HepG2 (cell line): Measurements from ENCODE around the gene DENND4A. TPM values are rescaled to one million over a fixed set of nuclear protein-coding genes. Genes with fewer than 3 reads are reported as not detected.

Source experiments
- CHD2 ChIP-seq: IDR thresholded peaks from 2 replicates; pipeline ENCODE4 v1.6.1; 2011; ENCODE audit warnings: low read depth, low read length, improper control_type of control experiment
- CSRNP2 ChIP-seq: sonication (generic); formaldehyde crosslinking; conservative IDR thresholded peaks from 2 replicates; pipeline ENCODE4 v1.8.0; 2022; ENCODE audit warnings: low read depth, missing genetic modification reagents
- PHF20 ChIP-seq: sonication (generic); formaldehyde crosslinking; IDR thresholded peaks from 2 replicates; pipeline ENCODE4 v1.5.0; 2020; ENCODE audit warnings: mild to moderate bottlenecking, missing genetic modification reagents
- REL ChIP-seq: sonication (generic); formaldehyde crosslinking; conservative IDR thresholded peaks from 2 replicates; pipeline ENCODE4 v1.8.0; 2022; ENCODE audit warnings: mild to moderate bottlenecking, missing genetic modification reagents, moderate library complexity
- RXRA ChIP-seq: sonication (generic); formaldehyde crosslinking; IDR thresholded peaks from 2 replicates; pipeline ENCODE4 v1.5.1; 2020; ENCODE audit warnings: missing genetic modification reagents
- TAF15 ChIP-seq: fragments of 200-400 bp; formaldehyde crosslinking; IDR thresholded peaks from one replicate; pipeline ENCODE4 v1.6.1; 2018; ENCODE audit warnings: mild to moderate bottlenecking, low read depth, low read length; ENCODE audit not compliant: poor library complexity, severe bottlenecking
- TERF1 ChIP-seq: sonication (generic); formaldehyde crosslinking; IDR thresholded peaks from 2 replicates; pipeline ENCODE4 v1.8.0; 2022; ENCODE audit warnings: mild to moderate bottlenecking, missing genetic modification reagents, moderate library complexity
- U2AF1 ChIP-seq: fragments of 200-400 bp; formaldehyde crosslinking; optimal IDR thresholded peaks from 2 replicates; pipeline ENCODE3; 2017; ENCODE audit warnings: mild to moderate bottlenecking, low read depth, low read length
- ZBTB34 ChIP-seq: sonication (generic); formaldehyde crosslinking; IDR thresholded peaks from 2 replicates; pipeline ENCODE4 v1.8.0; 2022; ENCODE audit warnings: mild to moderate bottlenecking, missing genetic modification reagents
- ZNF230 ChIP-seq: sonication (generic); formaldehyde crosslinking; IDR thresholded peaks from 2 replicates; pipeline ENCODE4 v1.4.0; 2020; ENCODE audit warnings: mild to moderate bottlenecking, missing genetic modification reagents
- ZNF34 ChIP-seq: sonication (generic); formaldehyde crosslinking; IDR thresholded peaks from 2 replicates; pipeline ENCODE4 v1.4.0; 2020; ENCODE audit warnings: mild to moderate bottlenecking, missing genetic modification reagents, borderline replicate concordance
- ZNF354B ChIP-seq: sonication (generic); formaldehyde crosslinking; IDR thresholded peaks from 2 replicates; pipeline ENCODE4 v1.8.0; 2022; ENCODE audit warnings: mild to moderate bottlenecking, missing genetic modification reagents
- ZNF512 ChIP-seq: sonication (generic); formaldehyde crosslinking; IDR thresholded peaks from 2 replicates; pipeline ENCODE4 v1.4.0; 2020; ENCODE audit warnings: mild to moderate bottlenecking, missing genetic modification reagents
- ZNF577 ChIP-seq: sonication (generic); formaldehyde crosslinking; IDR thresholded peaks from 2 replicates; pipeline ENCODE4 v1.4.0; 2020; ENCODE audit warnings: mild to moderate bottlenecking, low read depth, missing genetic modification reagents, borderline replicate concordance
- ZNF609 ChIP-seq: sonication (generic); formaldehyde crosslinking; IDR thresholded peaks from 2 replicates; pipeline ENCODE4 v1.4.0; 2020; ENCODE audit warnings: mild to moderate bottlenecking, missing genetic modification reagents, borderline replicate concordance
- ZSCAN31 ChIP-seq: sonication (generic); formaldehyde crosslinking; IDR thresholded peaks from 2 replicates; pipeline ENCODE4 v1.5.0; 2020; ENCODE audit warnings: low read depth, mild to moderate bottlenecking, missing genetic modification reagents
- polyA plus RNA-seq, 8 experiments: library from polyadenylated mRNA; depleted of rRNA in 3 of 8; stranded (reverse) in 7 of 8; unstranded in 1 of 8; fragments of >200 nt; fragmentation: Illumina TruSeq in 4 of 8; extraction: Trizol in 4 of 8; gene quantifications; 2 replicates each; pipeline versions ENCODE4 v1.2.1 to v1.2.3, GENCODE V29; 2011 to 2016; ENCODE audit warnings: low read depth in 4 of 8, missing spikeins in 1 of 8, mixed read lengths in 1 of 8; ENCODE audit not compliant: insufficient read depth in 1 of 8
- total RNA-seq, 5 experiments: library from RNA; depleted of rRNA; stranded (reverse); fragments of >200 nt; fragmentation: Illumina TruSeq; extraction: Trizol; gene quantifications; 2 replicates each; pipeline ENCODE4 v1.2.3, GENCODE V29; 2016; ENCODE audit warnings: low read depth in 1 of 5

The DENND4A gene
- total and polyA plus RNA-seq, 2 of the 13 experiments (the other 11 are each of a cell fraction or from before 2014, with no cell fraction given): 13.2 to 18.6 TPM

- TF ChIP-seq RXRA (CRISPR knock-in tag) (peak; percentile 85), ZBTB34 (CRISPR knock-in tag) (peak; percentile 73), ZNF230 (CRISPR knock-in tag) (peak; percentile 86), PHF20 (CRISPR knock-in tag) (peak; percentile 94), ZNF512 (CRISPR knock-in tag) (no peak), CSRNP2 (CRISPR knock-in tag) (no peak), ZNF354B (CRISPR knock-in tag) (peak; percentile 87; the same call in 1 of the 2 replicates), ZSCAN31 (CRISPR knock-in tag) (peak; percentile 85), REL (CRISPR knock-in tag) (peak; percentile 92; the same call in 1 of the 2 replicates), ZNF577 (no peak; the same call in 1 of the 2 replicates), TAF15 (peak; percentile 94), U2AF1 (no peak), ZNF34 (CRISPR knock-in tag) (peak; percentile 85; the same call in 1 of the 2 replicates), TERF1 (CRISPR knock-in tag) (no peak), ZNF609 (CRISPR knock-in tag) (0 out of 2 replicates have a peak, but pooled peaks have one; percentile 72), CHD2 (peak; percentile 57; the same call in 1 of the 2 replicates)
Observed at GRCh38 chr15:65610871-65611718, 181.0 kb downstream of the DENND4A start, which contains the start of gene INTS14 (continued).
